ENCODE results near the gene AFDN. TPM values are rescaled to one million over a fixed set of nuclear protein-coding genes. Genes with fewer than 3 reads are reported as not detected.

AFDN gene
- total RNA-seq, 4 donors from 2014 or later, result 134 to 179 (median 144) TPM

DNA sequence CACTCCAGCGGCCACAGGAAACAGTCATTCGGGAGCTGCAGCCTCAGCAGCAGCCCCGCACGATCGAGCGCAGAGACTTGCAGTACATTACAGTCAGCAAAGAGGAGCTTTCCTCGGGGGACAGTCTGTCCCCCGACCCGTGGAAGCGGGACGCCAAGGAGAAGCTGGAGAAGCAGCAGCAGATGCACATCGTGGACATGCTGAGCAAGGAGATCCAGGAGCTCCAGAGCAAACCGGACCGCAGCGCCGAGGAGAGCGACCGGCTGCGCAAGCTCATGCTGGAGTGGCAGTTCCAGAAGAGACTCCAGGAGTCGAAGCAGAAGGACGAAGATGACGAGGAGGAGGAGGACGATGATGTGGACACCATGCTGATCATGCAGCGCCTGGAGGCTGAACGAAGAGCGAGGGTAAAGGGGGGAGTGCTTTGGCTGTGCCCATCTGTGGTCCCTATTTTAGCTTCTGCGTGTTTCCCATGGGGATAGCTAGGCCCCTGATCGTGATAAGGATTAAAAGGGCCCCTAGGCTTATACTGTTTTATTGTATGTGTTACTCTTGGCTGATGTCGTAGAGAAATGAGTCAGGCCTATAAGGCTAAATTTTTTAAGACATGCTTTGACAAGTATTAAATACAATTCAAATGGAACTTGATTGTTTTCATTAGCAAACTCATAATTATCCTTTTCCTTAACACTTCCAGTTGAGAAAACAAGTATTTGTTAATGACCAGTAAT lies 125.2 kb downstream of the AFDN start:
- no peak for DNase-seq (ENCODE audit: low spot score in 2 of 2)
- H3K27ac ChIP-seq, result no peak overlapping the region
- 95 to 97% methylated on average over 29 of the region's 29 CpGs for WGBS, 2 donors
- no peaks in the 10 kb centered on the region for H3K4me1 ChIP-seq
- peaks cover 0 to 58% (median 0%) of the 10 kb centered on the region in 3 donors for H3K36me3 ChIP-seq
- H3K27me3 ChIP-seq, result no peaks in the 10 kb centered on the region
- no peaks in the 10 kb centered on the region for H3K9me3 ChIP-seq
- TF ChIP-seq EP300 (IDR thresholded peaks at IDR 0.05) (no peak), POLR2A (IDR thresholded peaks at IDR 0.05) (no peak)
- TF ChIP-seq, protein P1, sequence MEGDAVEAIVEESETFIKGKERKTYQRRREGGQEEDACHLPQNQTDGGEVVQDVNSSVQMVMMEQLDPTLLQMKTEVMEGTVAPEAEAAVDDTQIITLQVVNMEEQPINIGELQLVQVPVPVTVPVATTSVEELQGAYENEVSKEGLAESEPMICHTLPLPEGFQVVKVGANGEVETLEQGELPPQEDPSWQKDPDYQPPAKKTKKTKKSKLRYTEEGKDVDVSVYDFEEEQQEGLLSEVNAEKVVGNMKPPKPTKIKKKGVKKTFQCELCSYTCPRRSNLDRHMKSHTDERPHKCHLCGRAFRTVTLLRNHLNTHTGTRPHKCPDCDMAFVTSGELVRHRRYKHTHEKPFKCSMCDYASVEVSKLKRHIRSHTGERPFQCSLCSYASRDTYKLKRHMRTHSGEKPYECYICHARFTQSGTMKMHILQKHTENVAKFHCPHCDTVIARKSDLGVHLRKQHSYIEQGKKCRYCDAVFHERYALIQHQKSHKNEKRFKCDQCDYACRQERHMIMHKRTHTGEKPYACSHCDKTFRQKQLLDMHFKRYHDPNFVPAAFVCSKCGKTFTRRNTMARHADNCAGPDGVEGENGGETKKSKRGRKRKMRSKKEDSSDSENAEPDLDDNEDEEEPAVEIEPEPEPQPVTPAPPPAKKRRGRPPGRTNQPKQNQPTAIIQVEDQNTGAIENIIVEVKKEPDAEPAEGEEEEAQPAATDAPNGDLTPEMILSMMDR (IDR thresholded peaks at IDR 0.05), result no peak
- no peak overlapping the region for H3K4me3 ChIP-seq

DNA sequence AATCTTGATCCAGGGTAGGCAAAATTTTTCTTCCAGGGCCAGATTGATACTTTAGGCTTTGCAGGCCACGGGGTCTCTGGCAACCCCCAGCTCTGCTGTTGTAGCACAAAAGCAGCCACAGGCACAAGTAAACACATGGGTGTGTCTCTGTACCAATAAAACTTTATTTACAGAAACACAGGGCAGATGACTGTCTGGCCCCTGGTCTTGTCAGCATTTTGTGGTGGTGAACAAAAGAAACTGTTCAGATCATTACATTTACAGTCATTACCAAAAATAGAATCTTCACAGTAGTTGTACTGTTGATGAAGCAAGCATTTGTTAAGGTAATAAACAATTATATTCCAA lies 125.8 kb downstream of the AFDN start:
- Histone ChIP-seq H3K36me3 (peaks cover 0 to 58% (median 0%) of the 10 kb centered on the region in 3 donors), H3K4me3 (no peak overlapping the region), H3K9me3 (no peaks in the 10 kb centered on the region), H3K27me3 (no peaks in the 10 kb centered on the region), H3K4me1 (no peaks in the 10 kb centered on the region), H3K27ac (no peak overlapping the region)
- TF ChIP-seq, protein P1 (IDR thresholded peaks at IDR 0.05), result no peak
- no peak for TF ChIP-seq EP300 (IDR thresholded peaks at IDR 0.05)
- no peak for TF ChIP-seq POLR2A (IDR thresholded peaks at IDR 0.05)
- no peak for DNase-seq (ENCODE audit: low spot score in 2 of 2)
- 90 to 91% methylated on average over 1 of the region's 1 CpG for WGBS, 2 donors

DNA sequence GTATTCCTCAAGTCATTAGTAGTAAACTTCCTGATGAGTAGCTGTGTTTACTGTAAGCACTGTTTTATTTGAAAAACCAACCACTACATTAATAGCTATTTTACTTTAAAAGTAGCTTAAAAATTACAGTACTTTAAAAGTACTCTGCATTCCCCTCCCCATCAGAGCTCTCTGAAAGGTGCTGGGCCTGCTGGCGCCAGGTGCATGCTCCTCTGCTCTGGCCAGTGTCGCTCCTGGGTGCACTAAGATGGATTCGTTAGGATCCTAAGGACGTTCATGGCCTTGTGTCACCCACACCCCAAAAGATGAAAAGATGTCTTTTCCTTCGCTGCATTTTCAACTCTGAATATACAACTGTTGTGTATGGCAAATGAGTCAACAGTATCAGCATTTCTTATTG lies 126.8 kb downstream of the AFDN start:
- DNase-seq (ENCODE audit: low spot score in 2 of 2), result no peak
- Histone ChIP-seq H3K4me1 (no peaks in the 10 kb centered on the region), H3K4me3 (no peak overlapping the region), H3K27ac (no peak overlapping the region), H3K27me3 (no peaks in the 10 kb centered on the region), H3K36me3 (peaks cover 0 to 51% (median 0%) of the 10 kb centered on the region in 3 donors), H3K9me3 (no peaks in the 10 kb centered on the region)
- WGBS, 2 donors, result 89 to 93% methylated on average over 5 of the region's 5 CpGs
- TF ChIP-seq EP300 (IDR thresholded peaks at IDR 0.05) (no peak), POLR2A (IDR thresholded peaks at IDR 0.05) (no peak)
- TF ChIP-seq, protein P1 (IDR thresholded peaks at IDR 0.05), result no peak

DNA sequence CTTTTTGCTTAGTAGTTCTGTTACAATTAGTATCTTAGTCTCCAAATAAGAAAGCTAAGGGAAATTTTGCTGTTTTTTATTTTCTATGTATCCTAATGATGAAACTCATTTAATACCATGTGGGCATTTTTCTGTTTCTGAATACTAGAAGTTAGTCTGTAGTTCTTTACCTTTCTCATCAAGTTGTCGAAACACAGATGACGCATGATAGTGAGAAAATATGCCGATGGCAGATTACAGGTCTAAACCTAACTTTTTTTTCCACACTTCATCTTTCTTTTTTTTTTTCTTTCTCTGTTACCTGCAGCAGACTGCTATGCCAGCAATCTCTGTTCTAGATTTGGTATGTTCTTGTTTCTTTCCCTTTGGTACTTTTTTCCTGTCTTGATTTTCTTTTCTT lies 127.4 kb downstream of the AFDN start:
- DNase-seq (ENCODE audit: low spot score in 2 of 2), result no peak
- Histone ChIP-seq H3K27ac (no peak overlapping the region), H3K9me3 (no peaks in the 10 kb centered on the region), H3K4me1 (no peaks in the 10 kb centered on the region), H3K36me3 (peaks cover 0 to 45% (median 0%) of the 10 kb centered on the region in 3 donors), H3K4me3 (no peak overlapping the region), H3K27me3 (no peaks in the 10 kb centered on the region)
- 95 to 96% methylated on average over 3 of the region's 3 CpGs for WGBS, 2 donors
- TF ChIP-seq, protein P1 (IDR thresholded peaks at IDR 0.05), result no peak
- TF ChIP-seq POLR2A (IDR thresholded peaks at IDR 0.05) (no peak), EP300 (IDR thresholded peaks at IDR 0.05) (no peak)

DNA sequence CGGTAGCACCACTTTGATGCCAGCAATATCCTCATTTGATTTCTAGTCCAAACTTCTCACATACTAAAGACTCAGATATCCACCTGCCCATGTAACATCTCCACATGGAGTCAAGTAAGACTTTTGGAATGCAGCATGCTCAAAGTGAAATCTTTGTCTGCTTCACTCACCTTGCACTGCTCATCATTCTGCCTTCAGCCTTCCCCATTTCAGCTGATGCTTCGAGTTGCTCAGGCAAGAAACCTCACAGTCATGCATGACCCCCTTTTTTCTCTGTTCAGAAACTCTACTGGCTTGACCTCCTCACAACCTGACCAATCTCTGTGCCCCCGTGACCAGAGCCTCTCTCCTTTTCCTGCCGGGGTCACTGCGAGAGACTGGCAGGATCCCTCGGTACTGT lies 129.8 kb downstream of the AFDN start:
- no peak overlapping the region for H3K27ac ChIP-seq
- peaks cover 0 to 22% (median 0%) of the 10 kb centered on the region in 3 donors for H3K36me3 ChIP-seq

More for the DNA sequence above, 129.8 kb downstream of the AFDN start:
- WGBS, 2 donors, result 94 to 97% methylated on average over 6 of the region's 6 CpGs
- DNase-seq (ENCODE audit: low spot score in 2 of 2), result no peak
- TF ChIP-seq, protein P1 (IDR thresholded peaks at IDR 0.05), result no peak
- TF ChIP-seq EP300 (IDR thresholded peaks at IDR 0.05), result no peak
- no peak for TF ChIP-seq POLR2A (IDR thresholded peaks at IDR 0.05)
- H3K4me1 ChIP-seq, result no peaks in the 10 kb centered on the region
- H3K9me3 ChIP-seq, result no peaks in the 10 kb centered on the region
- H3K27me3 ChIP-seq, result no peaks in the 10 kb centered on the region
- no peak overlapping the region for H3K4me3 ChIP-seq
